ENCODE data around the gene MYOM1.

MYOM1 gene

GRCh38 chr18:3219631-3220335 lies at the start of gene MYOM1:
TSS of gene MYOM1 (minus strand) at chr18:3219968. CDS start at chr18:3215223, 4,745 bp downstream.
- DNase-seq (ENCODE audit: low read depth in 2 of 2), result no peak

GRCh38 chr18:3269241-3269913 lies 49.6 kb upstream of the MYOM1 start:
- no peak for DNase-seq (ENCODE audit: low read depth in 2 of 2)

DNA sequence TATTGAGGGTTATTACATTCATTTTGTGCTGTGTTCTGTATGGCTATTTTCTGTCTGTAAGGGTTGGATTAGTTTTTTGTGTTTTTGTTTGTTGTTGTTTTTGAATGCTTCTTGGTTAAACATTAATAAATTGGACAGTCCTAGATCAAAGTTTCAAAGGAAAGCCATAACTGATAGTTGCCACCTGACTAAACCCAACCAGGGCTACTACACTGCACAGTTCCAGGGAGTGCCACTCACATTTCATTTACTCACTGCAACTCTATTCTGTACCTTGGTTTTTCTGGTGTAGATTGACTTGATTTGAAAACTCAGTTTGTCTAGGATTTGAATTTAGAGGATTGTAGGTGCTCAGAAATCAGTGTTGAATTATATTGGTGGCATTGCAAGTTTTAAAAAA lies 48.5 kb upstream of the MYOM1 start:
- DNase-seq (ENCODE audit: low read depth in 2 of 2), result no peak

- no peak for DNase-seq (ENCODE audit: low read depth in 2 of 2)
Measured at GRCh38 chr18:3266062-3266608, 46.4 kb upstream of the MYOM1 start.

- DNase-seq (ENCODE audit: low read depth in 2 of 2), result no peak
Measured at GRCh38 chr18:3265564-3266033, 45.8 kb upstream of the MYOM1 start.

DNA sequence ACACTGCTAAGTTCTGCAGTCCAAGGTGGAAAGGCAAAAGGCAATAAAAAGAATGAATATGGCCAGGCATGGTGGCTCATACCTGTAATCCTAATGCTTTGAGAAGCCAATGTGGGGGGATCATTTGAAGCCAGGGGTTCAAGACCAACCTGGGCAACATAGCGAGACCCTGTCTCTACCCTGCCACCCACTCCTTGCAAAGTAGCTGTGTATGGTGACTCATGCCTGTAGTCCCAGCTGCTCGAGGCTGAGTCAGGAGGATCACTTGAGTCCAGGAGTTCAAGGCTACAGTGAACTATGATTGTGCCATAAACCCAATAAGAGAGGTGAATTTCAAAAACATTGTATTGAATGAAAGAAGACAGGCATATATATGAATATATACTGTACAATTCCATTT lies 44.6 kb upstream of the MYOM1 start:
- no peak for DNase-seq (ENCODE audit: low read depth in 2 of 2)

DNA sequence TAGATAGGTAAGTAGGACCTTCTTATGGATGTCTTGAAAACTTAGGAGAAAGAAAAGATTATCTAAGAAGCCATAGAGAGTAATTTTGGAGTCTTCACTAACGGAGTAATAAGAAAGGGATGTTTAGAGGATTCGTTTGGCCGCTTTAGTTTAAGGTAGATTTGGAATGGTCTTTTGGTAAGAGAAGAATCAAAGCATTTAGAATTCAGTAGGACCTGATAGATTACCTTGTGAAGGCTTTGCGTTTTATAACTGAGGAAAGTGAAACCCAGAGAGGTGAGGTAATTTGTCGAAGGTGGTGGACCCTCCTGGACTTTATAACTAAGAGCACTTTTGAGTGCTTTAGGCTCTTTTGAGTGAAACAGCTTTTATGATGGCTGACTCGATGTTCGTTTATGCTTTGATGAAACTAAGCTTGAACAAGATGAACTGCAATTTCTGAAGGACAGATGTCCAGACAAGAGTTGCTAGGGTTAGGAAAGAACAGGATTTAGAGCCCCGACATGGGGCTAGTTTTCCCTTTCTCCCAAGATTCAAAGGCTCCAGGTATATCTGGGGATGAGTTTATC lies 43.4 kb upstream of the MYOM1 start:
- no peak for DNase-seq (ENCODE audit: low read depth in 2 of 2)

DNA sequence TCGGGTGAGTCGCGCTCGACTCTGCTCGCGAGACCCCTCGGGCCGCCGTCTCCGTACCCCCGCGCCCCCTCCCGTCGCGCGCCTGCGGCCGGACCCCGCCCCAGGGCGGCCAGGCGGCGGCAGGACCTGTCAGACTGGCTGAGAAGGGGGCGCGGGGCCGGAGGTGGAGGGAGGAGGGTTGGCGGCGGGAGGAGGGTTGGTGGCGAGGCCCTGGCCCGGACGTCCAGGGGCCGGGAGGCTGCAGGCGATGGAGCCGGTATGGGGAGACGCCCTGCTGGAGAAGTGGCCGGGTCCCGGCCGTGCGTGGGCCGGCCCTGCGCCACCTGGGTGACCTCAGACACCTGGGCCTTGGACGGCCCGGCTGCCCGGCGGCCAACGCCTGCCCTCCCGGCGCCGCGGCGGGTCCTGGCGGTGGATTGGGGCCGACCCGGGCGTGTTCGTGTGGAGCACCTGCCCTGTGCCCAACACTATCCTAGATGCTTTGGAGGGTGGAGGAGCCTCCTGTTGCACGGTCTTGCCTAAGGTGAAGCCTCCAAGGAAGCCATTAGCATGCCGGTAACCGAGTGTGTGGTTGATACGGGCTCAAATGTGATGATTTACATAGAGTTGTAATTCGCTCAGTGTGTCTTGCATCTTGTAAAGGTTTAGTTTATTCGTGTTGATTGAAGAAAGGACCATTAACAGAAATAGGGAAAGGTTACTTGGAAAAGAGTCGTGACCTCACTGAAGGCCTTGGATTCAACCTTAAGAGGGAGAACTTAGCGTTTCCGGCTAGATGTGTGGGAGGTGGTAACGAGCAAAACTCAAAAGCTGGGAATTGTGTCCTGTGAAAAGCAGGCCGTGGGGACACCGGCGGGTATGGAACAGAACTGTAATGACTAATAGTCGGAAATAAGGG lies 42.7 kb upstream of the MYOM1 start:
- DNase-seq (ENCODE audit: low read depth in 2 of 2), result no peak

DNA sequence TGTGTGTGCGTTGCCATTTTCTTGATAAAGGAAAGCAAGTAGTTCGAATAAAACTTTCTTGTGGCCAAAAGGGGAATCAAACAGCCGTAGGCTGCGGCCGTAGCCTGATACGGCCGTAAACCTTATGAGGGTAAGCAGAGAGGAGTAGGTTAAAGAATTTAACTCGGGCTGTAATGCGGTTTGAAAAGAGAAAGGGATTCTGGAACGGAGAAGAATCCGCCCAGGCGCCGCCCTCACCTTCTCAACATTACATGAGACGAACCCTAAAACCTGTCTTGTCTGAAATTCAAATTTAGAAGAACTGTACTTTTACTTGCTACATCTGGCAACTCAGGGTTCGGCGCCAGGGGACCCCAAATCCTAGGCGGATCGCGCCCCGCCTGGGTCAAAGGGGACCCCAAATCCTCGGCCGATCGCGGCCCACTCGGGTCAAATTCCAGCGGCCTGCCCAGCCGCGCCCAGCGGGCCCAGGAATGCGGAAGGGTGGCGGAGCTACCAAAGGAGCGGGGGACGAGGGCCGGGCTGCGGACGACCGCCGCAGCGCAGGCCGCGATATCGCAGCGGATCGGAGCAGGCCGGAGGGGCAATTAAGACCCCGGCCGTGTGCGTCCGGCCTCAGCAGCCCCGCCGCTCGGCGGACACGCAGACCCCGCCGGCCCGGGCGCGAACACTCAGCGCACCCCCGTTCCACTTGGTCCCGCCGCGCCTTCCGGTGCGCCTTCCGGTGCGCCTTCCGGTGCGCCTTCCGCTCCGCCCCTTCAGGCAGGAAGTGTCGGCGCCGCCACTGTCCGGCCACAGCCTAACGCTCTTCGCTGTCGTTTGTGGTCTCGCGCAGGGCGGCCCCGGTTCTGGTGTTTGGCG lies 41.8 kb upstream of the MYOM1 start, which contains the start of gene MYL12B:
MYL12B (plus strand) TSS at position 761 of the 861 bp plus-strand sequence. CDS start 10,766 bp downstream, outside the sequence.
- DNase-seq (ENCODE audit: low read depth in 2 of 2), result peak; percentile 65 to 74

GRCh38 chr18:3260995-3261372 lies 41.2 kb upstream of the MYOM1 start:
- DNase-seq (ENCODE audit: low read depth in 2 of 2), result no peak

- no peak for DNase-seq (ENCODE audit: low read depth in 2 of 2)
Measured at GRCh38 chr18:3257627-3258120, 37.9 kb upstream of the MYOM1 start.

- no peak for DNase-seq (ENCODE audit: low read depth in 2 of 2)
Measured at GRCh38 chr18:3256693-3257626, 37.2 kb upstream of the MYOM1 start.

- DNase-seq (ENCODE audit: low read depth in 2 of 2), result no peak
Measured at GRCh38 chr18:3255611-3256165, 35.9 kb upstream of the MYOM1 start.

DNA sequence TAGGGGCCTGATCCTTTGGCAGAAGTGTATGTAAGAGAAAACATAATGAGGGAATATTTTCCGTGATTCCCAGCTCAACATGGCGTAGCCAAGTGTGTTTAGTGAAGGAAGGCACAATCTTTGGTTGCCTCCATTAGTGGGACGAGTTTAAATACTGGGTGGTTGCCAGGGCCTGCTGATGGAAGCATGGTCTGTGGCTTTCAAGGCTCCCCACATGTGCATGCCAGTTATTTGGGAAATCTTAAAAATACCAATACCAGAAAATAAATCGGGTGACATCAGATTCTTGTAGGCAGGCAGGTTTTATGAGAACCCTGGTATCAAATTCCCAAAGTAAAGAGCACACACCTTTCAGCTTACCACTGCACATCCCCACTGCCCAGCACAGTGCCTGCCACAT lies 35.0 kb upstream of the MYOM1 start:
- no peak for DNase-seq (ENCODE audit: low read depth in 2 of 2)

DNA sequence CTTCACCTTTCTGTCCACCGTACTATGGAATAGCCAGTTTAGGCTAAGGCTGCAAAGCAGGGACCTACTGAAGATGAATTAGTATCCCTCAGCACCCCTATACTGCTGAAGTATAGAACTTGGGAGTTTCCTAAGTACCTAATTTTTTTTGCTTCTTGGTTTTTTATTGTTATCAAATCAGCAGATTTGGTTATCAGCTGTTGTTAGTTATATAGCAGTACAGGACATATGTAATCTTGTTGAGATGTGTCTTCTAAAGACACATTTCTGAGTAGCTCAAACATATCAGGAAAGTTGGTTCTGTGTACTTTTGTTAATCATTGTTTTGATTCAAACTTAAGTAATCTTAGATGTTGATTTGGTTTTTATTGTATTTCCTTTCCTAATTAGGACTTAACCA lies 33.1 kb upstream of the MYOM1 start:
- DNase-seq (ENCODE audit: low read depth in 2 of 2), result no peak

DNA sequence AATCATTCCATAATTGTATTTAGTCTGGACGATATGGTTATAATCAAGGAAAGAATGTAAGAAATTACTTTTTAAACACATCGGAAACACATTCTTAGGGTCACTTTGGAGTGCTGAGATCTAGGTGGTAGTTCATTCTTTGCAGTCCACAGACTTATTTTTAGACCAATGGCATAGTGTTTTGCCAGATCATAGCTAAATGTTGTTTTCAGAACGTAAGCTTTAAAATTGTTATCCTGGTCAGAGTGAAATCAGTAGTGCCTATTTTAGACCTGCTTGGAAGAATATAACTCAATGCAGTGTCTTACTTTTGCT lies 32.2 kb upstream of the MYOM1 start:
- DNase-seq (ENCODE audit: low read depth in 2 of 2), result no peak

DNA sequence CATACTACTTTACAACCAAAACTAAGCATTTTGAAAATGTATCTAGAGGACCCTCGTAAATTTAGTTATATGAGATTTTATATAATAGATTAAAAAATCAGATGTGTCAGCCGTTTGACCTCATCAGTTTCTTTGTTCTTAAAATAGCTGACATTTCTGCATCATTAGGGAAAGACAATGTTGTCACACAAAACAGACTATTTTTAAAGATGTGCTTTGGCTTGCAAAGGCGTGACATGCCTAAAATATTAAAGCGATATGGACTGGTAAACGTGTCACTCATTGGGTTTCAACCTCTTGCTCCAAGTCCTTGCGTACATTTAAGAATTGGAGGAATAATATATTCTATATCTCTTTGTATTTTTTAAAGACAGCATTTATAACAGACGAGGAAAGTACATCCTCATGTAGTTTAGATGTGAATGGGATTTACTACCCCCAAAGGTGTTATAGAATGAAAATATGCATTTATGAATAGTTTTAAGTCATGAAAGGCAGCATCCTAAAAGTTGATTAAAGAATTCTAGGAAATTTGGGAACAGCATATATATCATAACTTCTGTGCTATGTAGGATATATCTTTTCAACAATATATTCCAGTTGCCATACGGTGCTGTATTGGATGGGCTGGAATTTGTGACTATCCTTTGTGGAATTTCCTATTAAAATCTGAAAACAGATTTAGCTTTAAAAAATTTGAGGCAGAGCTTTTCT lies 31.6 kb upstream of the MYOM1 start:
- no peak for DNase-seq (ENCODE audit: low read depth in 2 of 2)

Data from stimulated activated CD8-positive, alpha-beta memory T cell treated with anti-CD3 and anti-CD28 coated beads, Interleukin-2, amount 100 ng/mL, for 48 hours (primary cell).